Lung (tissue), 12 donors: Measurements from ENCODE around the gene PCDHGA12. TPM values are rescaled to one million over a fixed set of nuclear protein-coding genes. Genes with fewer than 3 reads are reported as not detected.
"Not testable (repeated sequence)": the region's sequence is repeated elsewhere in the genome, so short reads cannot be mapped to it uniquely, and the experiment has no call there.

ENCODE experiments used
- ATAC-seq: fragments of 200-7000 bp; cut with Tn5 transposase; one replicate; pipeline ENCODE4 v1.9.1; 2020; ENCODE audit warnings: moderate number of reproducible peaks; ENCODE audit not compliant: insufficient read depth, low FRiP score
- DNase-seq, 3 donors: peaks; one replicate each; pipeline ENCODE4 v3.0.0-alpha.2; 2013 to 2017
- H3K27ac ChIP-seq, 2 donors: one replicate each; pipeline ENCODE4 v1.5.1; 2013; ENCODE audit warnings: mild to moderate bottlenecking in 2 of 2, moderate library complexity in 2 of 2, control low read depth in 1 of 2, inconsistent platforms in 1 of 2, low read depth in 1 of 2, low read length in 1 of 2
- H3K27me3 ChIP-seq, 3 donors: one replicate each; pipeline ENCODE4 v1.5.1; 2013; ENCODE audit warnings: low read length in 2 of 3; ENCODE audit not compliant: control insufficient read depth in 3 of 3, insufficient read depth in 3 of 3
- H3K36me3 ChIP-seq, 4 donors: one replicate each; pipeline ENCODE4 v1.5.1; 2013; ENCODE audit warnings: low read length in 4 of 4, mild to moderate bottlenecking in 1 of 4, moderate library complexity in 1 of 4; ENCODE audit not compliant: control insufficient read depth in 4 of 4, insufficient read depth in 4 of 4
- H3K4me1 ChIP-seq, 5 donors: one replicate each; pipeline ENCODE4 v1.5.1; 2013; ENCODE audit warnings: low read length in 5 of 5, mild to moderate bottlenecking in 2 of 5, moderate library complexity in 1 of 5; ENCODE audit not compliant: control insufficient read depth in 5 of 5, insufficient read depth in 5 of 5
- H3K4me3 ChIP-seq: one replicate; pipeline ENCODE4 v1.5.1; 2013; ENCODE audit warnings: mild to moderate bottlenecking, control low read depth, moderate library complexity
- H3K9ac ChIP-seq, 2 donors: one replicate each; pipeline ENCODE4 v1.5.1; 2013; ENCODE audit warnings: low read length in 2 of 2, control low read depth in 1 of 2; ENCODE audit not compliant: insufficient read depth in 1 of 2
- H3K9me3 ChIP-seq, 4 donors: one replicate each; pipeline ENCODE4 v1.5.1; 2013; ENCODE audit warnings: low read length in 3 of 4, mild to moderate bottlenecking in 1 of 4, moderate library complexity in 1 of 4; ENCODE audit not compliant: control insufficient read depth in 4 of 4, insufficient read depth in 3 of 4
- WGBS, 2 donors: extraction: QIAGEN DNeasy Blood & Tissue Kit; methylation state at CpG; one replicate each; pipeline ENCODE4 v1.1.7; 2013; 5-methylcytosine and 5-hydroxymethylcytosine counted together
- polyA plus RNA-seq, 2 donors: library from polyadenylated mRNA; stranded (reverse); fragments of 200-250 nt; gene quantifications; one replicate each; pipeline ENCODE4 v1.2.1, GENCODE V29; 2013
- total RNA-seq, 2 donors: library from RNA; depleted of rRNA in 1 of 2; stranded (reverse); fragments of >200 nt in 1 of 2; gene quantifications; one replicate each; pipeline ENCODE4 v1.2.1, GENCODE V29; 2014 to 2021
- TF ChIP-seq, protein P1 (sequence below): IDR thresholded peaks from 2 replicates; pipeline ENCODE4 v1.5.1; 2012; ENCODE audit warnings: mild to moderate bottlenecking; ENCODE audit errors: control extremely low read depth, extremely low read depth
- donor health status: control.
- donor health status: control.
- donor health status: Bipolar disorder and iron deficiency.
- donor health status: healthy.
- donor health status: DM: yes; HTN: yes; CAD: no.

The PCDHGA12 gene
- total and polyA plus RNA-seq, 4 donors = 1.2 to 7.9 (median 3.6) TPM

DNA sequence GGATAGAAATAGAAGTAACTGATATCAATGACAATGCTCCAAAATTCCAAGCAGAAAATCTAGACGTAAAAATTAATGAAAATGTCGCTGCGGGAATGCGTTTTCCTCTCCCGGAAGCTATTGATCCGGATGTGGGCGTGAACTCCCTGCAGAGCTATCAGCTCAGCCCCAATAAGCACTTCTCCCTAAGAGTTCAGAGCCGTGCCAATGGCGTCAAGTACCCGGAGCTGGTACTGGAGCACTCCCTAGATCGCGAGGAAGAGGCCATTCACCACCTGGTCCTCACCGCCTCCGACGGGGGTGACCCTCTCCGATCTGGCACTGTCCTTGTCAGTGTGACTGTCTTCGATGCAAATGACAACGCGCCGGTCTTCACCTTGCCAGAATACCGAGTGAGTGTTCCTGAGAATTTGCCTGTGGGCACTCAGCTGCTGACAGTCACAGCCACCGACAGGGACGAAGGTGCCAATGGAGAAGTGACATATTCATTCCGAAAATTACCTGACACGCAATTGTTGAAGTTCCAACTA, 16.7 kb upstream of the PCDHGA12 start:
- Histone ChIP-seq H3K4me1 (peaks cover 0 to 2% (median 0%) of the 10 kb centered on the region in 5 donors), H3K36me3 (peaks cover 0 to 39% (median 0%) of the 10 kb centered on the region in 4 donors), H3K9ac (no peak overlapping the region), H3K27ac (no peak overlapping the region), H3K4me3 (no peak overlapping the region), H3K27me3 (peaks cover 0 to 9% (median 7%) of the 10 kb centered on the region in 3 donors), H3K9me3 (peaks cover 0 to 54% (median 31%) of the 10 kb centered on the region in 4 donors)
- no peak for DNase-seq
- 14 to 17% methylated on average over 25 of the region's 25 CpGs for WGBS, 2 donors
- ATAC-seq = no peak
- TF ChIP-seq, protein P1, sequence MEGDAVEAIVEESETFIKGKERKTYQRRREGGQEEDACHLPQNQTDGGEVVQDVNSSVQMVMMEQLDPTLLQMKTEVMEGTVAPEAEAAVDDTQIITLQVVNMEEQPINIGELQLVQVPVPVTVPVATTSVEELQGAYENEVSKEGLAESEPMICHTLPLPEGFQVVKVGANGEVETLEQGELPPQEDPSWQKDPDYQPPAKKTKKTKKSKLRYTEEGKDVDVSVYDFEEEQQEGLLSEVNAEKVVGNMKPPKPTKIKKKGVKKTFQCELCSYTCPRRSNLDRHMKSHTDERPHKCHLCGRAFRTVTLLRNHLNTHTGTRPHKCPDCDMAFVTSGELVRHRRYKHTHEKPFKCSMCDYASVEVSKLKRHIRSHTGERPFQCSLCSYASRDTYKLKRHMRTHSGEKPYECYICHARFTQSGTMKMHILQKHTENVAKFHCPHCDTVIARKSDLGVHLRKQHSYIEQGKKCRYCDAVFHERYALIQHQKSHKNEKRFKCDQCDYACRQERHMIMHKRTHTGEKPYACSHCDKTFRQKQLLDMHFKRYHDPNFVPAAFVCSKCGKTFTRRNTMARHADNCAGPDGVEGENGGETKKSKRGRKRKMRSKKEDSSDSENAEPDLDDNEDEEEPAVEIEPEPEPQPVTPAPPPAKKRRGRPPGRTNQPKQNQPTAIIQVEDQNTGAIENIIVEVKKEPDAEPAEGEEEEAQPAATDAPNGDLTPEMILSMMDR = no peak

DNA sequence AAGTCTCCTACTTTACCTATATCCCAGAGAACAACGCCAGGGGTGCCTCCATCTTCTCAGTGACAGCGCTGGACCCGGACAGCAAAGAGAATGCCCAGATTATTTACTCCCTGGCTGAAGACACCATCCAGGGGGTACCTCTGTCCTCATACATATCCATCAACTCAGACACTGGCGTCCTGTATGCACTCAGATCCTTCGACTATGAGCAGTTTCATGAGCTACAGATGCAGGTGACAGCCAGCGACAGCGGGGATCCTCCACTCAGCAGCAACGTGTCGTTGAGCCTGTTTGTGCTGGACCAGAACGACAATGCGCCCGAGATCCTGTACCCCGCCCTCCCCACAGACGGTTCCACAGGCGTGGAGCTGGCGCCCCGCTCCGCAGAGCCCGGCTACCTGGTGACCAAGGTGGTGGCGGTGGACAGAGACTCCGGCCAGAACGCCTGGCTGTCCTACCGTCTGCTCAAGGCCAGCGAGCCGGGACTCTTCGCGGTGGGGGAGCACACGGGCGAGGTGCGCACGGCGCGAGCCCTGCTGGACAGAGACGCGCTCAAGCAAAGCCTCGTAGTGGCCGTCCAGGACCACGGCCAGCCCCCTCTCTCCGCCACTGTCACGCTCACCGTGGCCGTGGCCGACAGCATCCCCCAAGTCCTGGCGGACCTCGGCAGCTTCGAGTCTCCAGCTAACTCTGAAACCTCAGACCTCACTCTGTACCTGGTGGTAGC, 15.6 kb upstream of the PCDHGA12 start:
- WGBS, 2 donors = 25 to 36% methylated on average over 19 to 46 of the region's 46 CpGs
- ATAC-seq, H3K4me3 ChIP-seq, H3K27ac ChIP-seq, DNase-seq, H3K4me1 ChIP-seq, H3K27me3 ChIP-seq, H3K9ac ChIP-seq: not testable (repeated sequence)
- Histone ChIP-seq H3K36me3 (peaks cover 0 to 40% (median 0%) of the 10 kb centered on the region in 4 donors), H3K9me3 (peaks cover 0 to 57% (median 31%) of the 10 kb centered on the region in 4 donors)

DNA sequence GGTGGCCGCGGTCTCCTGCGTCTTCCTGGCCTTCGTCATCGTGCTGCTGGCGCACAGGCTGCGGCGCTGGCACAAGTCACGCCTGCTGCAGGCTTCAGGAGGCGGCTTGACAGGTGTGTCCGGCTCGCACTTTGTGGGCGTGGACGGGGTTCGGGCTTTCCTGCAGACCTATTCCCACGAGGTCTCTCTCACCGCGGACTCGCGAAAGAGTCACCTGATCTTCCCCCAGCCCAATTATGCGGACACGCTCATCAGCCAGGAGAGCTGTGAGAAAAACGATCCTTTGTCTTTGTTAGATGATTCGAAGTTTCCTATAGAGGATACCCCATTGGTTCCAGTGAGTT, 15.1 kb upstream of the PCDHGA12 start:
- not testable (repeated sequence) for H3K27ac ChIP-seq, H3K9ac ChIP-seq, H3K4me1 ChIP-seq, DNase-seq, ATAC-seq, H3K27me3 ChIP-seq, H3K4me3 ChIP-seq
- Histone ChIP-seq H3K9me3 (peaks cover 0 to 54% (median 33%) of the 10 kb centered on the region in 4 donors), H3K36me3 (peaks cover 0 to 38% (median 0%) of the 10 kb centered on the region in 4 donors)
- 23% methylated on average over 24 of the region's 24 CpGs for WGBS, 2 donors

DNA sequence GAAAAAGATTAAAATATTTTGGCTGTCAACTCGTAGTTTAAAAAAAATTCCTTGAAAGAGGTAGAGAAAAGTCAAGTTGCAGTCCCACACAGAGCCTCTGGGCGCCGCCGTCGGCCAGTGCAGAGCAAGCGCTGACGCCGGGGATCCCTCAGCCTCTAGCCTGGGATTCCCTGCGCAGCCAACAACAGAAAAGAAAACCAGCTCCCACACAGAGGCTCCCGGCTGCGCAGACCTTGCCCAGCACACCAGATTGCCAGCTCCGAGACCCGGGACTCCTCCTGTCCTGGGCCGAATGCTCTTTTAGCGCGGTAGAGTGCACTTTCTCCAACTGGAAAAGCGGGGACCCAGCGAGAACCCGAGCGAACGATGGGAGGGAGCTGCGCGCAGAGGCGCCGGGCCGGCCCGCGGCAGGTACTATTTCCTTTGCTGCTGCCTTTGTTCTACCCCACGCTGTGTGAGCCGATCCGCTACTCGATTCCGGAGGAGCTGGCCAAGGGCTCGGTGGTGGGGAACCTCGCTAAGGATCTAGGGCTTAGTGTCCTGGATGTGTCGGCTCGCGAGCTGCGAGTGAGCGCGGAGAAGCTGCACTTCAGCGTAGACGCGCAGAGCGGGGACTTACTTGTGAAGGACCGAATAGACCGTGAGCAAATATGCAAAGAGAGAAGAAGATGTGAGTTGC, 12.7 kb upstream of the PCDHGA12 start, which contains the start of gene PCDHGB7:
TSS of gene PCDHGB7 (plus strand) at position 184 of the 679 bp plus-strand sequence. CDS start at position 367, 183 bp downstream.
- peak within 1 kb of the TSS; percentile 59 for H3K4me3 ChIP-seq
- TF ChIP-seq, protein P1 = peak; percentile 40
- peaks cover 0 to 38% (median 0%) of the 10 kb centered on the region in 4 donors for H3K36me3 ChIP-seq
- WGBS, 2 donors = 6 to 7% methylated on average over 35 to 47 of the region's 47 CpGs
- H3K27ac ChIP-seq = peak within 1 kb of the TSS in 1 of 2 donors; percentile 41
- H3K9ac ChIP-seq, H3K4me1 ChIP-seq, H3K27me3 ChIP-seq: not testable (repeated sequence)
- ATAC-seq (peak; percentile 84), DNase-seq (peak; percentile 78 to 81 (median 79))
- peaks cover 3 to 60% (median 41%) of the 10 kb centered on the region in 4 donors for H3K9me3 ChIP-seq
